Spinal cord (tissue), 10 donors: Measurements from ENCODE around the gene BUB3. TPM values are rescaled to one million over a fixed set of nuclear protein-coding genes. Genes with fewer than 3 reads are reported as not detected.
"Not testable (repeated sequence)": the region's sequence is repeated elsewhere in the genome, so short reads cannot be mapped to it uniquely, and the experiment has no call there.

Source experiments
- DNase-seq, 6 donors: peaks; one replicate each; pipeline versions ENCODE4 v3.0.0 to v3.0.0-alpha.2; 2013 to 2015; ENCODE audit warnings: low spot score in 6 of 6, low read depth in 4 of 6
- H3K27ac ChIP-seq: one replicate; pipeline ENCODE4 v1.5.1; 2013; ENCODE audit warnings: low read depth, low read length, control low read depth
- H3K27me3 ChIP-seq: one replicate; pipeline ENCODE4 v1.6.1; 2013; ENCODE audit warnings: low read length; ENCODE audit not compliant: control insufficient read depth, insufficient read depth
- H3K36me3 ChIP-seq: one replicate; pipeline ENCODE4 v1.6.1; 2013; ENCODE audit warnings: low read length; ENCODE audit not compliant: control insufficient read depth, insufficient read depth
- H3K4me1 ChIP-seq: one replicate; pipeline ENCODE4 v1.6.1; 2013; ENCODE audit warnings: low read length; ENCODE audit not compliant: control insufficient read depth, insufficient read depth
- H3K4me3 ChIP-seq: one replicate; pipeline ENCODE4 v1.5.1; 2013; ENCODE audit warnings: low read depth, low read length, control low read depth
- H3K9me3 ChIP-seq: one replicate; pipeline ENCODE4 v1.6.1; 2013; ENCODE audit warnings: low read length; ENCODE audit not compliant: control insufficient read depth, insufficient read depth
- WGBS: methylation state at CpG from one replicate; pipeline ENCODE4 v1.1.5; 2013; ENCODE audit warnings: missing lambda C conversion rate; ENCODE audit not compliant: insufficient coverage; 5-methylcytosine and 5-hydroxymethylcytosine counted together
- polyA plus RNA-seq, 2 donors: library from polyadenylated mRNA; unstranded; fragments of 120-200 nt; gene quantifications; one replicate each; pipeline ENCODE4 v1.2.1, GENCODE V29; 2013; ENCODE audit not compliant: insufficient read length in 2 of 2
- total RNA-seq, 2 donors: library from RNA; depleted of rRNA in 1 of 2; stranded (reverse); fragments of 120-200 nt in 1 of 2; fragments of >200 nt in 1 of 2; gene quantifications; one replicate each; pipeline versions ENCODE4 v1.2.3 to v1.2.4, GENCODE V29; 2013 to 2014
- donor health status: healthy.

The BUB3 gene
- total and polyA plus RNA-seq, 4 donors = 79.5 to 125 (median 97.9) TPM

DNA sequence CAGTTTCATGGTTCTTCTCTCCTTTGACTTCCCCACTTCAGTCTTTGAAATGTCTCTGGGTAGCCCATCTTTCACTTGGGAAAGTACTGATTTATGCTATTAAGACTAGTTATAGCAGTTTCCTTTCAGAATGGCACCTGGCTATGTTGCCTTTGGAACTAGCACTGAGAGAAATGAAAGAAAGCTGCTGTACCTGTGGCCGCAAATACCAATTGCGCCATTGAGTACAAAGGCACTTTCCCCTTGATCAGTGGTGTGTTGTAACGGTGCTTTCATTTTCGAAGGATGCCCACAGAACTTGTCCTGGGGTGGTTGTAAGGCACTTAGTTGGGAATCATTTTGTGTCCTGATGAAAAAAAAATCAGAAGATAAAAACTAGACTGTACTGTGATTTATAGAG is 16.8 kb downstream of the BUB3 start:
- peaks cover 4% of the 10 kb centered on the region for H3K36me3 ChIP-seq
- H3K4me3 ChIP-seq = no peak overlapping the region
- no peaks in the 10 kb centered on the region for H3K27me3 ChIP-seq
- 100% methylated on average over 4 of the region's 4 CpGs for WGBS
- no peaks in the 10 kb centered on the region for H3K4me1 ChIP-seq
- no peak overlapping the region for H3K27ac ChIP-seq
- DNase-seq = no peak
- no peaks in the 10 kb centered on the region for H3K9me3 ChIP-seq

DNA sequence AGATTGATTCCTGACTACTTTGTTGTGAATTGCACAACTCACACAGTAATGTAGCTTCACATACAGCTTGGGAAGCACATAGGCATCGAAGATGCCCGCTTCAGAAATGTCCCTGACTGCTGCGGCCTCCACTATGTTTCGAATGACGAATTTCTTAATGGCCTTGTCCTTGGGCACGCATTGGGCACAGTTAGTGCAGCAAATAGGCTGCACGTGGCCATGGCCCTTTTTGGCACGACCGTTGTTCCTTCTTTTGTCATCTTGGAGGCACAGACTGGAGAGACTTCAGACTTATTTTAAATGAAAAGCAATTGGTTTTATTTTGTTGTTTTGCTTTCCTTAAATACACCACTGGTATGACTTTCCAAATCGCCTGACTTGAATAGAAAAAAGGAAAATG is 17.4 kb downstream of the BUB3 start:
- H3K4me1 ChIP-seq, H3K36me3 ChIP-seq, H3K27me3 ChIP-seq, H3K4me3 ChIP-seq, H3K27ac ChIP-seq, DNase-seq, H3K9me3 ChIP-seq: not testable (repeated sequence)
- WGBS = 92% methylated on average over 9 of the region's 10 CpGs

DNA sequence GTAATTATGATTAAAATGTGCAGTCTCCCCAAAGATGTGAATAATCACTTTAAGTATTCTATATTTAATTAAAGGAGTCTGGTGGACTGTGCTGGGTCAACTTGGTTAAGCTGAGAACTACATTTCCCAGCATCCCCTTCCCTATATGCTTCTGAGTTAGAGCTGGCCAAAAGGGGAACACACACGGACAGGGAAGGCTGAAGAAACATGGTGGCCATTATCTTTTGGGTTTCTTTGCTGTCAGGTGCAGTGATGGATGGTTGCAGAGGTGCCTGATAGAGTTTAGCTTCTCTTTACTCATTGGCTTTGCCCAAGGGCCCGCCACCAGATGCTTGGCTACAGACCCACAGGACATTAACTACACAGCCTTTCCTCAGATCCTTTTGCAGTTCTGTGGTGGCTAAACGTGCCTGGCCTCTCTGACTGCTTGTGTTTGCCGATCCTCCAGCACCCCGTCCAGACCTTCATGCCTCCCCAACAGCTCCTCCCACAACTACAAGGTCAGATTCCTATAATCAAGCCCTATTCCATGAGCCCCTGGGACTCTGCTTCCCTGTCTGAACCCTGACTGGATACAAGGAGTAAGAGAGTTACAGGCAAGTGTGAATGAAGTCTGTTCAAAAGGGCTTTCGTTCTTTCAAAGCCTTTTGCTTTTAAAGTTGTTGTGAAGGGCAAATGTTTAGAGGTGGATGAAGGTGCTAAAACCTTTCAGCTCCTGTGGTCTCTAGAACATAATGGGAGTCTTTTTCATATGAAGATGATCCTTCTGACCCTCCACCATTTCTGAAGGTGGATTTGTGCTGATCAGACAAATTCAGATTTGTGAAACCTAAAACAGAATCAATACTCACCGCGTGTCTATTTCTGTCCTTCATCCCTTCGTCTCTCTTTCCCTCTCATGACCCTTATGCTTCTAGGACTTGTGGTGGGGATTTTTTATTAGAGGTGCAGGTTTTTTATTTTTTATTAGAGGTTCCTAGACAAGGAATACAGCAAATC is 21.5 kb downstream of the BUB3 start:
- WGBS = 59% methylated on average over 5 of the region's 9 CpGs
- Histone ChIP-seq H3K4me1 (no peaks in the 10 kb centered on the region), H3K27me3 (no peaks in the 10 kb centered on the region), H3K27ac (no peak overlapping the region), H3K9me3 (no peaks in the 10 kb centered on the region), H3K4me3 (no peak overlapping the region), H3K36me3 (peaks cover 4% of the 10 kb centered on the region)
- DNase-seq = no peak

DNA sequence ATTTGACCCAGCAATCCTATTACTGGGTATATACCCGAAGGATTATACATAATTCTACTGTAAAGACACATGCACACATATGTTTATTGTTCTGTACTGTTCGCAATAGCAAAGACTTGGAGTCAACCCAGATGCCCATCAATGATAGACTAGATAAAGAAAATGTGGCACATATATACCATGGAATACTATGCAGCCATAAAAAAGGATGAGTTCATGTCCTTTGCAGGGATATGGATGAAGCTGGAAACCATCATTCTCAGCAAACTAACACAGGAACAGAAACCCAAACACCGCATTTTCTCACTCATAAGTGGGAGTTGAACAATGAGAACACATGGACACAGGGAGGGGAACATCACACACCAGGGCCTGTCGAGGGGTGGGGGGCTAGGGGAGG is 24.2 kb downstream of the BUB3 start:
- H3K4me1 ChIP-seq, H3K4me3 ChIP-seq, H3K27me3 ChIP-seq, H3K36me3 ChIP-seq, H3K9me3 ChIP-seq, H3K27ac ChIP-seq, DNase-seq: not testable (repeated sequence)
- no CpG with 5 or more reads among the region's 4 CpGs for WGBS

DNA sequence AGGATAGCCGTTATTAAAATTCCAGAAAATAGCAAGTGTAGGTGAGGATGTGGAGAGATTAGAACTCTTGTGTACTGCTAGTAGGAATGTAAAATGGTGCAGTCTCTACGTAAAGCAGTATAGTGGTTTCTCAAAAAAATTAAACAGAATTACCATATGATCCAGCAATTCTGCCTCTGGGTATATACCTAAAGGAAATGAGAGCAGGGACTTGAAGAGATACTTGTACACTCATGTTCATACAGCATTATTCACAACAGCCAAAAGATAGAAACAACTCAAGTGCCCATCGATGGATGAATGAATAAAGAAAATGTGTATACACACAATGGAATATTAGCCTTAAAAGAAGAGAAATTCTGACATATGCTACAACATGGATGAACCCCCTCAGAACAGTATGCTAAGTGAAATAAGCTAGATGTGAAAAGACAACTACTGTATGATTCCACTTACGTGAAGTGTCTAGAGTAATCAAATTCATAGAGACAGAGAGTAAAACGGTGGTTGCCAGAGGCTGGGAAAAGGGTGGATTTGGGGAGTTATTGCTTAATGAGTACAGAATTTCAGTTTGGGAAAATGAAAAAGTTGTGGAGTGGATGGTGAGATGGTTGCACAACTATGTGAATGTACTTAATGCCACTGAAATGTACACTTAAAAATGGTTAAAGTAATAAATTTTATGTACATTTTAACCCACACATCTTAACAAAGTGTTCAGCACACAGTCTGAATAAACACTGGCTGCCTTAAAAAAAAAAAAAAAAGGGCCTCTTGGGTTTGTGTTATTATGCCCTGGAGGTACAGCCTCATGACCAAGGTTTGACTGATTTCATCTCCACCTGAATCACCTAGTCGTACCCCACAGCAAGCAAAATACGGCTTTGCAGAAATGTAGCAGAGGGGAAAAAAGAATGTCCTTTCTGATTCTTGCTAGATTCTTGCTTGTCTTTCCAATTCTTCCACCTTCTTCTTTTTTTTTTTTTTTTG is 26.2 kb downstream of the BUB3 start:
- Histone ChIP-seq H3K36me3 (peaks cover 4% of the 10 kb centered on the region), H3K27me3 (no peaks in the 10 kb centered on the region), H3K27ac (no peak overlapping the region), H3K9me3 (peaks cover 6% of the 10 kb centered on the region), H3K4me3 (no peak overlapping the region), H3K4me1 (no peaks in the 10 kb centered on the region)
- 95% methylated on average over 2 of the region's 7 CpGs for WGBS
- DNase-seq = no peak

DNA sequence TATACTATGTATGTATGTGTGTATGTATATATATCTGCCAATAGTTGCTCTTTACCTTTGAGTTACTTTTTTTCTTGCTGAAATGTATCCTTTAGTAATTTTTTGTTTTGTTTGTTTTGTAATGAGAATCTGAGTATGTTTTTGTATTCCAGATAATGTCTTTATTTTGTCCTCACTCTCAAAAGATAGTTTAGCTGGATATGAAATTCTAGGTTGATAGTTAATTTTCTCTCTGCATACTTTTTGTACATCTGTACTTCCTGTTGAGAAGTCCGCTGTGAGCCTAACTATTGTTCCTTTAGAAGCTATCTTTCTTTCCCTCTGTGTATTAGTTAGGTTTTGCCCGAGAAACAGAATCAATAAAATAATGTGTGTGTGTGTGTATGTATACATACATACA is 29.5 kb downstream of the BUB3 start:
- no peak overlapping the region for H3K4me3 ChIP-seq
- H3K36me3 ChIP-seq = no peaks in the 10 kb centered on the region
- no CpG with 5 or more reads among the region's 2 CpGs for WGBS
- no peaks in the 10 kb centered on the region for H3K4me1 ChIP-seq
- no peak for DNase-seq
- no peak overlapping the region for H3K27ac ChIP-seq
- H3K9me3 ChIP-seq = peaks cover 6% of the 10 kb centered on the region
- no peaks in the 10 kb centered on the region for H3K27me3 ChIP-seq

DNA sequence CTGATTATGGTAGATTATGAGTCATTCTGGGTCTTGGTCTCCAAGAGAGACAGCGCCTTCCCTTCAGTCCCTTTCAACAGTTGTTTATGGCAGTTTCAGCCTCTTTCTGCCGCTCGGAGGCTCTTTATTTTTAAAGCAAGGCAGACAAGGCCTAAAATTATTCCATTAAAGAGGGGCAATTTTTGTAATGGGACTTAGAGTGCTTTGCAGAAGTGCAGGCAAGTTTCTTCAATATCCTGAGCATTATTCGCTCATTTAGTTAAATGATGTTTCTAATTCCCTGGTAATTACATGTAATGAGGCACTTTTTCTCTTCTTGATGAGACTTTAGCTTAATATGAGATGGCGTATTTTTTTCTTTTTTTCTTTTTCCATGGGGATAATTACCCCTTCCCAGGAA is 33.6 kb downstream of the BUB3 start:
- Histone ChIP-seq H3K36me3 (no peaks in the 10 kb centered on the region), H3K27ac (no peak overlapping the region), H3K27me3 (no peaks in the 10 kb centered on the region), H3K4me3 (no peak overlapping the region), H3K9me3 (peaks cover 6% of the 10 kb centered on the region), H3K4me1 (no peaks in the 10 kb centered on the region)
- peak in 3 of 6 donors; percentile 6 to 91 (median 9) for DNase-seq
- no CpG with 5 or more reads among the region's 5 CpGs for WGBS

DNA sequence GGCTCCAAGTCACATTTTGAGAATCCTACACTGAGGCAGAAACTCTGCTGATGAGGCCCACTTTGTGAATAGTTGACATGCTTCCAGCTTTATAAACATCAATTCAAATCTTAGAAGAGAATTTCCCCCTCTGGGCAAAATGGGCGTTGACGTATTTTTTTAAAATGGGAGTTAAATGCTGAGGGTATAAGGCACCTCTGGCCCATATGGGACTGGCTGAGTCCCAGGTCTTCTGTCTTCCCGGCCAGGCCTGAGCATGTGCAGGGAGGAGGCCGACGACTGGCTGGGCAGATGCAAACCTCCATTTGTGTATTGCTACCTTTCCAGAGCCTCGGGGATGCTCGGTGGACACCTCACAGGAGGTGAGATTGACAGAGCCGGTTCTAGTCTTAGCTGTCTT is 37.7 kb downstream of the BUB3 start:
- DNase-seq = no peak
- WGBS = 89% methylated on average over 7 of the region's 8 CpGs
- H3K9me3 ChIP-seq = no peaks in the 10 kb centered on the region
- no peak overlapping the region for H3K27ac ChIP-seq
- H3K36me3 ChIP-seq = no peaks in the 10 kb centered on the region
- no peaks in the 10 kb centered on the region for H3K27me3 ChIP-seq
- H3K4me1 ChIP-seq = no peaks in the 10 kb centered on the region
- H3K4me3 ChIP-seq = no peak overlapping the region

DNA sequence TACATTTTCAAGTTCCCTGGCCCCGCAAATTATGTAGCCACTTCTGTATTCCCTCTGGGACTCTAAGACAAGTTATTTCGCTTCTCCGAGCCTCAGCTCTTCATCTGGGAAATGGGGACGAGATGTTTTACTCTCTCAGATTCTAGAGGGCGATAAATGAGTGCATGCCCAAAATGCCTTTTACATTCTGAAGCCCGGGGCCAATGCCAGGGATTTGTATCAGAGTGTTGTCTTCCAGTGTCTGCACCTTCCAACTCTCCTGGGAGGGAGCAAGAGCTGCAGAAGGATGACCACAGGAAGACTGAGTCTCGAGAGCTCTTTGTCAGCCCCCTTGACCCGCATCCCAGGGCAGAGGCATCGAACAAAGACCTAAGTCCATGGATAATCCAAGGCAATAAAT is 39.9 kb downstream of the BUB3 start:
- WGBS = 78% methylated on average over 8 of the region's 9 CpGs
- no peak for DNase-seq
- Histone ChIP-seq H3K9me3 (no peaks in the 10 kb centered on the region), H3K36me3 (no peaks in the 10 kb centered on the region), H3K27ac (no peak overlapping the region), H3K4me1 (no peaks in the 10 kb centered on the region), H3K27me3 (no peaks in the 10 kb centered on the region), H3K4me3 (no peak overlapping the region)
